H1 (cell line): ENCODE data around the gene ETNPPL. TPM values are rescaled to one million over a fixed set of nuclear protein-coding genes. Genes with fewer than 3 reads are reported as not detected.

Source experiments
- CTCF ChIA-PET: fragments of 300-600 bp; sonication (Branson Sonifier 250); formaldehyde crosslinking; loops from one replicate; lab custom pipeline; 2021; ENCODE audit not compliant: partially characterized antibody; lab: Charles Lee
- POLR2A ChIA-PET: fragments of 300-600 bp; sonication (Branson Sonifier 250); formaldehyde crosslinking; loops from one replicate; lab custom pipeline; 2021; ENCODE audit warnings: inconsistent platforms; ENCODE audit not compliant: partially characterized antibody; lab: Charles Lee
- DNase-seq, 2 experiments: peaks; one replicate each; pipeline versions ENCODE4 v3.0.0 to v3.0.0-alpha.2; 2010 to 2022; ENCODE audit warnings: low spot score in 2 of 2, low read depth in 1 of 2, mixed read lengths in 1 of 2
- FAIRE-seq: peaks from 2 replicates; lab custom pipeline; 2011; peaks lifted over from hg19 to GRCh38; lab: Jason Lieb, UNC
- H2AFZ ChIP-seq: 2 replicates; pipeline ENCODE4 v1.8.1; 2012; ENCODE audit warnings: low read length, inconsistent platforms
- H2AK5ac ChIP-seq: 2 replicates; pipeline ENCODE4 v1.6.1; 2013; ENCODE audit warnings: low read depth, low read length
- H2BK120ac ChIP-seq: replicated peaks from 2 replicates; pipeline ENCODE3; 2013; ENCODE audit warnings: low read depth, low read length, inconsistent platforms
- H2BK12ac ChIP-seq: 2 replicates; pipeline ENCODE4 v1.6.1; 2013; ENCODE audit warnings: low read depth, low read length
- H2BK15ac ChIP-seq: 2 replicates; pipeline ENCODE4 v1.6.1; 2013; ENCODE audit warnings: low read length
- H2BK20ac ChIP-seq: 2 replicates; pipeline ENCODE4 v1.6.1; 2013; ENCODE audit warnings: low read length
- H2BK5ac ChIP-seq: 2 replicates; pipeline ENCODE4 v1.6.1; 2013; ENCODE audit warnings: low read depth, low read length
- H3K14ac ChIP-seq: 2 replicates; pipeline ENCODE4 v1.6.1; 2013; ENCODE audit warnings: inconsistent platforms; ENCODE audit not compliant: insufficient read length
- H3K18ac ChIP-seq: 2 replicates; pipeline ENCODE4 v1.6.1; 2013; ENCODE audit warnings: low read length; ENCODE audit errors: extremely low read depth
- H3K23ac ChIP-seq: 2 replicates; pipeline ENCODE4 v1.6.1; 2013; ENCODE audit warnings: inconsistent platforms; ENCODE audit not compliant: insufficient read length
- H3K23me2 ChIP-seq: 2 replicates; pipeline ENCODE4 v1.6.1; 2013; ENCODE audit warnings: low read depth, low read length
- H3K27ac ChIP-seq: 2 replicates; pipeline ENCODE4 v1.6.1; 2011; ENCODE audit warnings: low read depth, low read length, inconsistent platforms
- H3K27me3 ChIP-seq, 4 experiments: replicated peaks in 1 of 4; 1 replicate in 1 of 4; 2 replicates in 3 of 4; pipeline versions ENCODE4 v1.6.1 to v1.8.1; 2011 to 2013; ENCODE audit warnings: low read length in 3 of 4, mild to moderate bottlenecking in 3 of 4, inconsistent platforms in 2 of 4, mixed read lengths in 2 of 4, moderate library complexity in 1 of 4; ENCODE audit not compliant: control insufficient read depth in 3 of 4, insufficient read depth in 3 of 4; ENCODE audit errors: extremely low read depth in 1 of 4
- H3K36me3 ChIP-seq, 4 experiments: 2 replicates each; pipeline versions ENCODE4 v1.6.1 to v1.8.1; 2011 to 2013; ENCODE audit warnings: mild to moderate bottlenecking in 4 of 4, low read length in 3 of 4, moderate library complexity in 2 of 4, control low read depth in 1 of 4, inconsistent platforms in 1 of 4; ENCODE audit not compliant: insufficient read depth in 4 of 4, control insufficient read depth in 2 of 4
- H3K4ac ChIP-seq: replicated peaks from 2 replicates; pipeline ENCODE3; 2013; ENCODE audit warnings: low read length, low read depth, mixed read lengths, inconsistent platforms; ENCODE audit not compliant: insufficient read length
- H3K4me1 ChIP-seq, 4 experiments: replicated peaks in 1 of 4; 1 replicate in 1 of 4; 2 replicates in 3 of 4; pipeline versions ENCODE4 v1.6.1 to v1.8.1; 2011 to 2013; ENCODE audit warnings: low read length in 3 of 4, inconsistent platforms in 2 of 4, mixed read lengths in 1 of 4; ENCODE audit not compliant: insufficient read depth in 4 of 4, control insufficient read depth in 3 of 4
- H3K4me2 ChIP-seq, 2 experiments: 2 replicates each; pipeline versions ENCODE4 v1.6.1 to v1.8.1; 2011 to 2013; ENCODE audit warnings: low read depth in 2 of 2, low read length in 2 of 2, control low read depth in 1 of 2, inconsistent platforms in 1 of 2, mild to moderate bottlenecking in 1 of 2; ENCODE audit not compliant: insufficient read depth in 1 of 2
- H3K4me3 ChIP-seq, 4 experiments: fragments of 200-600, 300-600 bp in 1 of 4; sonication (generic), shearing (Covaris generic), sonication (Bioruptor Twin) in 1 of 4; 2 replicates each; pipeline versions ENCODE4 v1.5.1 to v1.8.1; 2011 to 2016; ENCODE audit warnings: low read length in 4 of 4, low read depth in 3 of 4, control low read depth in 2 of 4, inconsistent platforms in 2 of 4, mild to moderate bottlenecking in 2 of 4, mixed read lengths in 1 of 4, moderate library complexity in 1 of 4; ENCODE audit not compliant: insufficient read depth in 2 of 4; ENCODE audit errors: extremely low read depth in 1 of 4
- H3K56ac ChIP-seq: replicated peaks from 2 replicates; pipeline ENCODE3; 2013; ENCODE audit warnings: low read depth, mild to moderate bottlenecking, mixed read lengths, low read length, inconsistent platforms; ENCODE audit not compliant: insufficient read length
- H3K79me1 ChIP-seq: 2 replicates; pipeline ENCODE4 v1.6.1; 2013; ENCODE audit warnings: low read depth, low read length, control low read depth
- H3K79me2 ChIP-seq, 2 experiments: 2 replicates each; pipeline versions ENCODE4 v1.6.1 to v1.8.1; 2012 to 2013; ENCODE audit warnings: low read length in 2 of 2, mild to moderate bottlenecking in 2 of 2, inconsistent platforms in 1 of 2; ENCODE audit not compliant: insufficient read depth in 2 of 2, control insufficient read depth in 1 of 2
- H3K9ac ChIP-seq, 4 experiments: replicated peaks in 1 of 4; 1 replicate in 1 of 4; 2 replicates in 3 of 4; pipeline versions ENCODE4 v1.6.1 to v1.8.1; 2011 to 2013; ENCODE audit warnings: low read depth in 3 of 4, low read length in 3 of 4, control low read depth in 2 of 4, mild to moderate bottlenecking in 2 of 4, moderate library complexity in 2 of 4, inconsistent platforms in 1 of 4; ENCODE audit errors: extremely low read depth in 1 of 4
- H3K9me3 ChIP-seq, 2 experiments: 2 replicates each; pipeline versions ENCODE4 v1.6.1 to v1.8.1; 2012 to 2013; ENCODE audit warnings: mild to moderate bottlenecking in 2 of 2, moderate library complexity in 2 of 2, control low read depth in 1 of 2, inconsistent platforms in 1 of 2, low read depth in 1 of 2, low read length in 1 of 2, mixed read lengths in 1 of 2; ENCODE audit not compliant: insufficient read depth in 2 of 2
- H4K20me1 ChIP-seq, 2 experiments: replicated peaks in 1 of 2; 2 replicates each; pipeline versions ENCODE3 to v1.8.1; 2011 to 2013; ENCODE audit warnings: inconsistent platforms in 2 of 2, low read length in 2 of 2, mild to moderate bottlenecking in 1 of 2; ENCODE audit not compliant: insufficient read depth in 2 of 2, control insufficient read depth in 1 of 2
- H4K5ac ChIP-seq: 2 replicates; pipeline ENCODE4 v1.6.1; 2013; ENCODE audit warnings: low read length, low read depth, mixed read lengths, inconsistent platforms; ENCODE audit not compliant: insufficient read length
- H4K8ac ChIP-seq: 2 replicates; pipeline ENCODE4 v1.8.0; 2013; ENCODE audit warnings: mild to moderate bottlenecking, moderate library complexity, low read length, inconsistent platforms; ENCODE audit not compliant: insufficient read depth; ENCODE audit errors: extremely low read depth
- H4K91ac ChIP-seq: replicated peaks from 2 replicates; pipeline ENCODE3; 2013; ENCODE audit warnings: low read length, mixed read lengths, inconsistent platforms; ENCODE audit not compliant: insufficient read length
- CBX5 ChIP-seq: fragments of 300-800, 300-1000 bp; sonication (generic); IDR thresholded peaks from 2 replicates; pipeline ENCODE4 v1.7.1; 2016; ENCODE audit warnings: antibody characterized with exemption, low read length, low read depth
- CHD1 ChIP-seq: IDR thresholded peaks from 2 replicates; pipeline ENCODE4 v1.6.1; 2012; ENCODE audit warnings: low read depth, low read length, improper control_type of control experiment
- EP300 ChIP-seq, 2 experiments: IDR thresholded peaks; 1 replicate in 1 of 2; 2 replicates in 1 of 2; pipeline ENCODE4 v1.6.1; 2011 to 2012; ENCODE audit warnings: low read depth in 2 of 2, low read length in 2 of 2, mild to moderate bottlenecking in 2 of 2, borderline replicate concordance in 1 of 2, inconsistent platforms in 1 of 2, moderate library complexity in 1 of 2
- MAFK ChIP-seq: IDR thresholded peaks from 2 replicates; pipeline ENCODE4 v1.6.1; 2012; ENCODE audit warnings: low read depth, mild to moderate bottlenecking, improper control_type of control experiment, low read length
- NRF1 ChIP-seq: IDR thresholded peaks from 2 replicates; pipeline ENCODE4 v1.6.1; 2011; ENCODE audit warnings: mild to moderate bottlenecking, low read depth, low read length, improper control_type of control experiment
- RFX5 ChIP-seq: IDR thresholded peaks from 2 replicates; pipeline ENCODE4 v1.6.1; 2011; ENCODE audit warnings: low read depth, low read length, improper control_type of control experiment, borderline replicate concordance
- SAP30 ChIP-seq: fragments of 300-600 bp; sonication (generic); IDR thresholded peaks from 2 replicates; pipeline ENCODE4 v1.7.1; 2012; ENCODE audit warnings: low read length, moderate library complexity, mild to moderate bottlenecking, inconsistent platforms; ENCODE audit not compliant: insufficient read depth, insufficient replicate concordance
- SP2 ChIP-seq: IDR thresholded peaks from 2 replicates; pipeline ENCODE4 v1.6.1; 2012; ENCODE audit warnings: mild to moderate bottlenecking, low read length, inconsistent platforms
- SRF ChIP-seq: IDR thresholded peaks from 2 replicates; pipeline ENCODE4 v1.6.1; 2011; ENCODE audit warnings: mild to moderate bottlenecking, low read depth, low read length, moderate library complexity
- SUZ12 ChIP-seq: fragments of 200-600 bp; sonication (generic); IDR thresholded peaks from 2 replicates; pipeline ENCODE4 v1.6.1; 2012; ENCODE audit warnings: mild to moderate bottlenecking, inconsistent platforms, low read length, moderate library complexity, mixed read lengths
- TAF1 ChIP-seq: IDR thresholded peaks from 2 replicates; pipeline ENCODE4 v1.6.1; 2011; ENCODE audit warnings: mild to moderate bottlenecking, low read depth, low read length
- TAF7 ChIP-seq: optimal IDR thresholded peaks from 2 replicates; pipeline ENCODE3; 2011; ENCODE audit warnings: low read depth, mild to moderate bottlenecking, inconsistent platforms, low read length, moderate library complexity, borderline replicate concordance
- ZNF274 ChIP-seq: IDR thresholded peaks from 2 replicates; pipeline ENCODE4 v1.7.0; 2012; ENCODE audit warnings: low read length, borderline replicate concordance; ENCODE audit errors: extremely low read depth
- WGBS, 2 experiments: shearing (Covaris generic) in 1 of 2; methylation state at CpG; one replicate each; pipeline versions ENCODE4 v1.1.6 to v1.1.7; 2013 to 2015; ENCODE audit warnings: low lambda C conversion rate in 2 of 2, mixed read lengths in 2 of 2, inconsistent platforms in 1 of 2, low coverage in 1 of 2, missing lambda C conversion rate in 1 of 2; ENCODE audit not compliant: insufficient replicate concordance in 2 of 2, insufficient coverage in 1 of 2, insufficient read length in 1 of 2; ENCODE audit errors: extremely low coverage in 1 of 2, missing lambda C conversion rate in 1 of 2; 5-methylcytosine and 5-hydroxymethylcytosine counted together
- polyA plus RNA-seq, 7 experiments: library from polyadenylated mRNA; depleted of rRNA in 3 of 7; stranded (reverse) in 5 of 7; unstranded in 2 of 7; fragments of >200 nt in 5 of 7; fragments of 200-250 nt in 2 of 7; gene quantifications; 1 replicate in 5 of 7; 2 replicates in 1 of 7; 4 replicates in 1 of 7; pipeline versions ENCODE4 v1.2.1 to v1.2.3, GENCODE V29; 2011 to 2013; ENCODE audit warnings: missing spikeins in 2 of 7, mixed read lengths in 2 of 7
- total RNA-seq: library from RNA; stranded (reverse); fragmentation: NEBNext Ultra II Directional; extraction: Animal tissue kit (Norgen Biotek cat#: 25700); gene quantifications from 2 replicates; pipeline ENCODE4 v1.2.1, GENCODE V29; 2021
- TF ChIP-seq, protein P1 (sequence below): IDR thresholded peaks from 2 replicates; pipeline ENCODE4 v1.6.1; 2012; ENCODE audit warnings: inconsistent platforms

Gene ETNPPL
- total and polyA plus RNA-seq, 2 of the 8 experiments (the other 6 are each of a cell fraction or from before 2014, with no cell fraction given) = 0.80 to 2.5 TPM

- H2BK5ac ChIP-seq = no peak overlapping the region
- no peak overlapping the region for H3K4me2 ChIP-seq
- no peak overlapping the region for H4K91ac ChIP-seq
- no peak for FAIRE-seq
- H2AK5ac ChIP-seq = no peak overlapping the region
- H2BK15ac ChIP-seq = no peak overlapping the region
- H3K18ac ChIP-seq = no peak overlapping the region
- ChIA-PET POLR2A (no interaction called here), CTCF (interaction anchor here (1.1 to 1.2 kb wide), 2 partner anchors 13 to 19 kb away, joined by 3 read pairs; no protein-coding TSS in a partner anchor)
- no peak overlapping the region for H3K56ac ChIP-seq
- H3K14ac ChIP-seq = no peak overlapping the region
- H3K4me1 ChIP-seq = no peaks in the 10 kb centered on the region
- H3K27ac ChIP-seq = no peak overlapping the region
- H2AFZ ChIP-seq = no peak overlapping the region
- H3K79me1 ChIP-seq = no peaks in the 10 kb centered on the region
- H3K36me3 ChIP-seq = no peaks in the 10 kb centered on the region
- H3K27me3 ChIP-seq = no peaks in the 10 kb centered on the region
- no peak overlapping the region for H4K5ac ChIP-seq
- H3K4me3 ChIP-seq = no peak overlapping the region
- WGBS, 2 experiments = 86% methylated on average over 1 of the region's 1 CpG; no CpG with 5 or more reads in 1 of the 2 experiments
- no peaks in the 10 kb centered on the region for H4K20me1 ChIP-seq
- H3K4ac ChIP-seq = no peak overlapping the region
- H3K23me2 ChIP-seq = no peaks in the 10 kb centered on the region
- no peaks in the 10 kb centered on the region for H3K79me2 ChIP-seq
- H2BK20ac ChIP-seq = no peak overlapping the region
- DNase-seq = no peak
- H4K8ac ChIP-seq = no peak overlapping the region
- no peak overlapping the region for H2BK12ac ChIP-seq
- H2BK120ac ChIP-seq = no peak overlapping the region
- H3K23ac ChIP-seq = no peak overlapping the region
- no peak overlapping the region for H3K9ac ChIP-seq
- no peaks in the 10 kb centered on the region for H3K9me3 ChIP-seq
- TF ChIP-seq SAP30 (no peak), SUZ12 (no peak), ZNF274 (no peak), SP2 (no peak), TAF7 (no peak), EP300 (IDR thresholded peaks at IDR 0.05; ENCODE audit: borderline replicate concordance in 1 of 2, low read depth in 2 of 2, low read length in 2 of 2) (no peak), CBX5 (no peak), TAF1 (no peak), MAFK (no peak), RFX5 (no peak), NRF1 (no peak), CHD1 (no peak), SRF (no peak)
- TF ChIP-seq, protein P1, sequence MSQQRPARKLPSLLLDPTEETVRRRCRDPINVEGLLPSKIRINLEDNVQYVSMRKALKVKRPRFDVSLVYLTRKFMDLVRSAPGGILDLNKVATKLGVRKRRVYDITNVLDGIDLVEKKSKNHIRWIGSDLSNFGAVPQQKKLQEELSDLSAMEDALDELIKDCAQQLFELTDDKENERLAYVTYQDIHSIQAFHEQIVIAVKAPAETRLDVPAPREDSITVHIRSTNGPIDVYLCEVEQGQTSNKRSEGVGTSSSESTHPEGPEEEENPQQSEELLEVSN = no peak
Measured at GRCh38 chr4:108794136-108794535, 31.3 kb upstream of the ETNPPL start.
